Central memory CD8-positive, alpha-beta T cell (primary cell): ENCODE measurements around the gene CES3.
"Not testable (repeated sequence)": the region's sequence is repeated elsewhere in the genome, so short reads cannot be mapped to it uniquely, and the experiment has no call there.

Source experiments
- ATAC-seq: fragments of 150-1000 bp; cut with Tn5 transposase; replicated peaks from 2 replicates; pipeline ENCODE4 v1.10.0; 2022; ENCODE audit warnings: mild to moderate bottlenecking, moderate FRiP score, moderate number of reproducible peaks; ENCODE audit not compliant: poor library complexity, severe bottlenecking; ENCODE audit errors: extremely low read depth
- DNase-seq, 2 donors: peaks; one replicate each; pipeline ENCODE4 v3.0.0; 2021; ENCODE audit warnings: low spot score in 2 of 2
- H3K27ac Mint-ChIP-seq: one replicate; pipeline ENCODE4 v1.8.0; 2022; ENCODE audit warnings: low read depth, mild to moderate bottlenecking, moderate library complexity, mixed read lengths
- H3K27me3 Mint-ChIP-seq: one replicate; pipeline ENCODE4 v1.8.0; 2022; ENCODE audit warnings: mixed read lengths
- H3K36me3 Mint-ChIP-seq: one replicate; pipeline ENCODE4 v1.8.0; 2022; ENCODE audit warnings: mild to moderate bottlenecking, moderate library complexity, mixed read lengths; ENCODE audit not compliant: insufficient read depth
- H3K4me1 Mint-ChIP-seq: one replicate; pipeline ENCODE4 v1.8.0; 2022; ENCODE audit warnings: mixed read lengths
- H3K4me3 Mint-ChIP-seq: one replicate; pipeline ENCODE4 v1.8.0; 2022; ENCODE audit warnings: mild to moderate bottlenecking, moderate library complexity, mixed read lengths
- H3K9me3 Mint-ChIP-seq: one replicate; pipeline ENCODE4 v1.8.0; 2022; ENCODE audit warnings: mixed read lengths

CES3 gene

GRCh38 chr16:66988197-66988788 is 27.2 kb downstream of the CES3 start, which contains the start of gene CES4A:
Gene CES4A (plus strand): TSS chr16:66988589. CDS start chr16:66988773, 184 bp downstream.
- DNase-seq = no peak
- no peaks in the 10 kb centered on the region for H3K9me3 Mint-ChIP-seq
- H3K4me1 Mint-ChIP-seq = peaks cover 15% of the 10 kb centered on the region
- no peaks in the 10 kb centered on the region for H3K27me3 Mint-ChIP-seq
- no peak for ATAC-seq
- no peak within 1 kb of the TSS for H3K4me3 Mint-ChIP-seq
- H3K27ac Mint-ChIP-seq = no peak within 1 kb of the TSS
- no peaks in the 10 kb centered on the region for H3K36me3 Mint-ChIP-seq

- ATAC-seq (no peak), DNase-seq (no peak)
- no peaks in the 10 kb centered on the region for H3K27me3 Mint-ChIP-seq
- H3K27ac Mint-ChIP-seq = no peak overlapping the region
- H3K4me1 Mint-ChIP-seq = no peaks in the 10 kb centered on the region
- H3K4me3 Mint-ChIP-seq = no peak overlapping the region
- H3K36me3 Mint-ChIP-seq = no peaks in the 10 kb centered on the region
- H3K9me3 Mint-ChIP-seq = no peaks in the 10 kb centered on the region
These were observed 30.5 kb downstream of the CES3 start for GRCh38 chr16:66991545-66992077.

DNA sequence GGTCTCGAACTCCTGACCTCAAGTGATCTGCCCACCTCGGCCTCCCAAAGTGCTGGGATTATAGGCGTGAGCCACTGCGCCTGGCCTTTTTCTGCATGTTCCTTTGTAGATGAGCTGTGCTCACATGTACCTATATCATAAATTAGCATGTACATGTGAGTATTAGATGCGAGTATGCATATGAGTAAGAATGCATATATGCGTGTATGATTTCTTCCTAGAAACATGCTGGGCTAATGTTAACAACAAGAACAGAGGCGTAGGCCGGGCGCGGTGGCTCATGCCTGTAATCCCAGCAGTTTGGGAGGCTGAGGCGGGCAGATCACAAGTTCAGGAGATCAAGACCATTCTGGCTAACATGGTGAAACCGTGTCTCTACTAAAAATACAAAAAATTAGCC is 32.5 kb downstream of the CES3 start:
- not testable (repeated sequence) for ATAC-seq, H3K27me3 Mint-ChIP-seq, H3K4me3 Mint-ChIP-seq, H3K4me1 Mint-ChIP-seq, H3K9me3 Mint-ChIP-seq, H3K27ac Mint-ChIP-seq, DNase-seq, H3K36me3 Mint-ChIP-seq

DNA sequence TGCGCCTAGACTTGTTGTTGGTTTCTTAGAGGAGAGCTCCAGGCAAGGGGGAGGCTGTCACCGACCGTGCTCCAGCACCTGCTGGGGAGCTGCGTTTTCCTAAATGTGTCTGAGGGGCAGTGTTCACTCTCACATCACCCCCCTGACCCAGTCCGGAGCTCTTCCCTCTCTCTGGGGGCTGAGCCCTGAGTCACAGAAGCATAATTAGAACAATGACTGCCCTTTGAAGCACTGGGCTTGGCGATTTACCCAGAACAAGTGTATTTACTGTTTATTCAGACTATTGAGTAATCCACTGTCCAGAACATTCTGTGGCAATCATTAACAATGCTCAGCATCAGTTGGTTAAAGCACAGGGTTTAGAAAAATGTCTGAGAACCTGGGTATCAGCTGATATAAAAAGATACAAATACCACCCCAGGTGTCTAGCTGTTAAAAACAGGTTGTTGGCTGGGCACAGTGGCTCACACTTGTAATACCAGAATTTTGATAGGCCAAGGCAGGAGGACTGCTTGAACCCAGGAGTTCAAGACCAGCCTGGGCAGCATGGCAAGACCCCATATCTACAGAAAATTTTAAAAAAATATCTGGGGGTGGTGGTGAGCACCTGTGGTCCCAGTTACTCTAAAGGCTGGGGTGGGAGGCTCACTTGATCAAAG is 35.4 kb downstream of the CES3 start:
- Mint-ChIP-seq H3K27ac (no peak overlapping the region), H3K36me3 (no peaks in the 10 kb centered on the region), H3K27me3 (no peaks in the 10 kb centered on the region), H3K4me3 (no peak overlapping the region), H3K9me3 (no peaks in the 10 kb centered on the region), H3K4me1 (peaks cover 8% of the 10 kb centered on the region)
- no peak for DNase-seq
- no peak for ATAC-seq

- DNase-seq (no peak), ATAC-seq (no peak)
- Mint-ChIP-seq H3K4me3 (no peak overlapping the region), H3K36me3 (no peaks in the 10 kb centered on the region), H3K27me3 (no peaks in the 10 kb centered on the region), H3K4me1 (peaks cover 13% of the 10 kb centered on the region), H3K9me3 (no peaks in the 10 kb centered on the region), H3K27ac (no peak overlapping the region)
These were observed 35.9 kb downstream of the CES3 start for GRCh38 chr16:66996983-66997358.

DNA sequence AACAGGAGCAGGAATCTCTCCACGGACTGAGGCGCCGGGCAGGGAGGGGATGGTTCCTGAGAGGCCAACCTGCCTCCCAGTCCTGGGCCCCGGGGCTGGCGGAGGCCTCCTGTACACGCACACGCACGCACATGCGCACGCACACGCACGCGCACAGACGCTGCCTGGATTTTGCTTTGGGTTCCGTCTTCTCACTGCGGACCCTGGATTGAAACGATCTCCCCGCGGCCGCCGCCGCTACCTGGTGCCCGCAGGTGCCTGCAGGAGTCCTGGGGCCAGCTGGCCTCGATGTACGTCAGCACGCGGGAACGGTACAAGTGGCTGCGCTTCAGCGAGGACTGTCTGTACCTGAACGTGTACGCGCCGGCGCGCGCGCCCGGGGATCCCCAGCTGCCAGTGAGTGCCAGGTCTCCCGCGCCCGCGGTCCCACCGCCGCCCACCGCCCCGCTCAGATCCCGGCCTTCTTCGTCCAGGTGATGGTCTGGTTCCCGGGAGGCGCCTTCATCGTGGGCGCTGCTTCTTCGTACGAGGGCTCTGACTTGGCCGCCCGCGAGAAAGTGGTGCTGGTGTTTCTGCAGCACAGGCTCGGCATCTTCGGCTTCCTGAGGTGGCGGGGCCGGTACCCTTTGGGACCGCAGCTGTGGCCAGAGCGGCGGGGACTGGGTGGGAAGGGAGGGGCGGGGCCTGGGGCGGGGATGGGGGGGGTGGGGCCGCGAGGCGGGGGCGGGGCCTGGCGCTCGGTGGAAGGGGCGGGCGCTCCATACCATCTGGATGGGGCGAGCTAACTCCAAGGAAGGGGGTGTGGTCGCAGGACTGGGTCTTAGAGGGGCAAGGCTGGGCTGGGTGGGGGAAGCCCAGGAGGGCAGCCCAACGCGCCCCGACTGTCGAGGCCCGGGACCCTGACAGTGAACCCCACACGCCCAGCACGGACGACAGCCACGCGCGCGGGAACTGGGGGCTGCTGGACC is 39.6 kb downstream of the CES3 start:
- no peaks in the 10 kb centered on the region for H3K9me3 Mint-ChIP-seq
- peak overlapping the region; percentile 78 for H3K4me3 Mint-ChIP-seq
- DNase-seq (peak in 1 of 2 donors; percentile 28), ATAC-seq (peak; percentile 69)
- no peaks in the 10 kb centered on the region for H3K36me3 Mint-ChIP-seq
- H3K4me1 Mint-ChIP-seq = peaks cover 16% of the 10 kb centered on the region
- H3K27ac Mint-ChIP-seq = peak overlapping the region; percentile 63
- H3K27me3 Mint-ChIP-seq = no peaks in the 10 kb centered on the region

DNA sequence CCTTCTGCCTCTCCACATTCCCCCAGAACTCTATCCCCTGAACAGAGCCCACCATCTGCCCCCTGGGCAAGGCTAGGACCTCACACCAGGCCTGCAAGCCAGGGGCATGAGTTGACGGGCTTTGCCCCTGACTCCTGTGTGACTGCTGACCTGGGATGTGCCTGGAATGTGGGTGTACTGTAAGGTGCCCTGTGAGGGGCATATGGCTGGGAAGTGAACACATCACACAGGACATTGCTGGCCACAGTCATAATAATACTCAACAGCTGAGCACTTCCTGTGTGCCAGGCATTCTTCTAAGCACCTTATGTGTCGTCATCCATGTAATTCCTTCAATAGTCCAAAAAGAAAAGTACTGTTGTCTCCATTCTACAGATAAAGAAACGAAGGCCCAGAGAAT is 40.7 kb downstream of the CES3 start:
- Mint-ChIP-seq H3K36me3 (no peaks in the 10 kb centered on the region), H3K27me3 (no peaks in the 10 kb centered on the region), H3K9me3 (no peaks in the 10 kb centered on the region), H3K27ac (peak overlapping the region; percentile 45), H3K4me3 (peak overlapping the region; percentile 78), H3K4me1 (peaks cover 16% of the 10 kb centered on the region)
- no peak for DNase-seq
- ATAC-seq = no peak

- Mint-ChIP-seq H3K27ac (no peak overlapping the region), H3K27me3 (no peaks in the 10 kb centered on the region), H3K4me1 (peaks cover 1% of the 10 kb centered on the region), H3K9me3 (no peaks in the 10 kb centered on the region), H3K36me3 (peaks cover 1% of the 10 kb centered on the region), H3K4me3 (no peak overlapping the region)
- no peak for DNase-seq
- ATAC-seq = no peak
These were observed 46.0 kb downstream of the CES3 start for GRCh38 chr16:67006930-67007658.

- H3K9me3 Mint-ChIP-seq = no peaks in the 10 kb centered on the region
- H3K4me3 Mint-ChIP-seq = no peak overlapping the region
- ATAC-seq = no peak
- H3K27me3 Mint-ChIP-seq = no peaks in the 10 kb centered on the region
- no peak for DNase-seq
- no peak overlapping the region for H3K27ac Mint-ChIP-seq
- H3K4me1 Mint-ChIP-seq = no peaks in the 10 kb centered on the region
- H3K36me3 Mint-ChIP-seq = peaks cover 1% of the 10 kb centered on the region
These were observed 48.1 kb downstream of the CES3 start for GRCh38 chr16:67009158-67009557.

DNA sequence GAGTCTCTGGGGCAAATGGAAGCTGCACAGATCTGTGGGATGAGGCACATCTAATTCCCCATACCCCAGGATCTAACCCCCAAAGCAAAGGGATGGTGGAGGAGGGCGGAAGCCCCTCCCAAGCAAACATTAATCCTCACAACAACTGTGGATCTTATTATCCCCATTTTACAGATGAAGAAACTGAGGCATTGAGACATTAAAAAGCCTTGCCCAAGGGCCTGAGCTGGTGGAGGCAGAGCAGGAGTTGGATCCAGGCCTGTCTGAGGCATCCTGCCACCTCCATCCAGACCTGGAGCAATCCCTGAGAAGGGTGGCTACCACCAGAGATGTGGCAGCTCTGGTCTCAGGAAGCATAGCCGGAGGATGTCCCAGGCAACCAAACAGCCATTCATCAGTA is 50.2 kb downstream of the CES3 start:
- Mint-ChIP-seq H3K4me1 (no peaks in the 10 kb centered on the region), H3K27ac (no peak overlapping the region), H3K9me3 (no peaks in the 10 kb centered on the region), H3K27me3 (no peaks in the 10 kb centered on the region), H3K4me3 (no peak overlapping the region), H3K36me3 (peaks cover 1% of the 10 kb centered on the region)
- DNase-seq (no peak), ATAC-seq (no peak)

DNA sequence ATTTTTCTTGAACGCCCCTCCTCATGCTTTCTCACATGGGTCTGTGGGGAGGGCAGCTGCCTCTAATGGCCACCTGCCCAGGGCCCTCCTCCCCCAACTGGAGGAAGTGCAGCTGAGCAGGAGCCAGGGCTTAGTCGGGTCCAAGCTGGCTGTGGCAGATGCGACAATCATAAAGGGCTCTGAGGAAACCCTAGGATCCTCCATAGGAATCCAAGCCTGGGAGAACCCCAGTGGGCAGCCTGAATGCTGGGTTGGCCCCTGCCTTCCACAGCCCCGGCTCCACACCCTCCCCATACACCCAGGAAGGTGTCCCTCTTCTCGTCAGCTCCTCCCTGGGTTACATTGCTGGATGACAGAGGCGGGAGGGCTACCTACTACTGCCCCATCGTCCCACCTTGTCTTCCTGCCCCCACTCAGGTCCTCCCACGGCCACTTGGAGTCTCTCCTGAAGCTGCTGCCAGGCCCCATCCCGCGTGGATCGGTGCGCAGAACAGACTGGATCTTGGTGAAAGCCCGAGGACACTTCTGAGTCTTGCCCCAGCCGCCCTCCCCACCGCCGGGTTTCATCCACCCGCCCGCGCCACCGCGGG is 52.3 kb downstream of the CES3 start:
- H3K36me3 Mint-ChIP-seq = peaks cover 1% of the 10 kb centered on the region
- no peak for ATAC-seq
- H3K4me1 Mint-ChIP-seq = no peaks in the 10 kb centered on the region
- no peak for DNase-seq
- H3K27me3 Mint-ChIP-seq = no peaks in the 10 kb centered on the region
- H3K27ac Mint-ChIP-seq = peak overlapping the region; percentile 25
- H3K4me3 Mint-ChIP-seq = peak overlapping the region; percentile 75
- H3K9me3 Mint-ChIP-seq = no peaks in the 10 kb centered on the region
